Activated B cell treated with CpG ODN at 0.5 μM for 24 hours (primary cell): ENCODE measurements around the gene MYL9. TPM values are rescaled to one million over a fixed set of nuclear protein-coding genes. Genes with fewer than 3 reads are reported as not detected.

Source experiments
- ATAC-seq: fragments of 200-7000 bp; cut with Tn5 transposase; one replicate; pipeline ENCODE4 v1.10.0; 2021; ENCODE audit warnings: low read depth, mild to moderate bottlenecking, moderate library complexity
- CTCF ChIA-PET: fragments of 350-600 bp; sonication (Branson Sonifier 250); formaldehyde crosslinking; loops from one replicate; lab custom pipeline; 2021; ENCODE audit warnings: antibody characterized with exemption; lab: Charles Lee
- POLR2A ChIA-PET: fragments of 350-600 bp; sonication (Branson Sonifier 250); formaldehyde crosslinking; loops from one replicate; lab custom pipeline; 2021; ENCODE audit warnings: antibody characterized with exemption; lab: Charles Lee
- DNase-seq: peaks from one replicate; pipeline ENCODE4 v3.0.0; 2022
- H3K27ac Mint-ChIP-seq: one replicate; pipeline ENCODE4 v1.8.0; 2020; ENCODE audit warnings: mixed read lengths
- H3K27me3 Mint-ChIP-seq: one replicate; pipeline ENCODE4 v1.8.0; 2021; ENCODE audit warnings: mixed read lengths
- H3K36me3 Mint-ChIP-seq: one replicate; pipeline ENCODE4 v1.8.0; 2021; ENCODE audit warnings: low read depth, mixed read lengths
- H3K4me1 Mint-ChIP-seq: one replicate; pipeline ENCODE4 v1.8.0; 2021; ENCODE audit warnings: mixed read lengths
- H3K4me3 Mint-ChIP-seq: one replicate; pipeline ENCODE4 v1.8.0; 2020; ENCODE audit warnings: mild to moderate bottlenecking, mixed read lengths
- H3K9me3 Mint-ChIP-seq: one replicate; pipeline ENCODE4 v1.8.0; 2020; ENCODE audit warnings: mixed read lengths
- intact Hi-C: fragments of 100-400 bp; cut with micrococcal nuclease; formaldehyde crosslinking; loops from one replicate; pipeline ENCODE4 v1.15.1; 2024
- total RNA-seq: library from RNA; stranded (reverse); gene quantifications from 2 replicates; pipeline ENCODE4 v1.2.3, GENCODE V29; 2022
- TF ChIP-seq, protein P1 (sequence below): fragments of 200-600 bp; IDR thresholded peaks from one replicate; pipeline ENCODE4 v1.8.0; 2022; ENCODE audit warnings: antibody characterized with exemption, mild to moderate bottlenecking

MYL9 gene
- total RNA-seq, 1 donor from 2014 or later: 5.4 TPM

DNA sequence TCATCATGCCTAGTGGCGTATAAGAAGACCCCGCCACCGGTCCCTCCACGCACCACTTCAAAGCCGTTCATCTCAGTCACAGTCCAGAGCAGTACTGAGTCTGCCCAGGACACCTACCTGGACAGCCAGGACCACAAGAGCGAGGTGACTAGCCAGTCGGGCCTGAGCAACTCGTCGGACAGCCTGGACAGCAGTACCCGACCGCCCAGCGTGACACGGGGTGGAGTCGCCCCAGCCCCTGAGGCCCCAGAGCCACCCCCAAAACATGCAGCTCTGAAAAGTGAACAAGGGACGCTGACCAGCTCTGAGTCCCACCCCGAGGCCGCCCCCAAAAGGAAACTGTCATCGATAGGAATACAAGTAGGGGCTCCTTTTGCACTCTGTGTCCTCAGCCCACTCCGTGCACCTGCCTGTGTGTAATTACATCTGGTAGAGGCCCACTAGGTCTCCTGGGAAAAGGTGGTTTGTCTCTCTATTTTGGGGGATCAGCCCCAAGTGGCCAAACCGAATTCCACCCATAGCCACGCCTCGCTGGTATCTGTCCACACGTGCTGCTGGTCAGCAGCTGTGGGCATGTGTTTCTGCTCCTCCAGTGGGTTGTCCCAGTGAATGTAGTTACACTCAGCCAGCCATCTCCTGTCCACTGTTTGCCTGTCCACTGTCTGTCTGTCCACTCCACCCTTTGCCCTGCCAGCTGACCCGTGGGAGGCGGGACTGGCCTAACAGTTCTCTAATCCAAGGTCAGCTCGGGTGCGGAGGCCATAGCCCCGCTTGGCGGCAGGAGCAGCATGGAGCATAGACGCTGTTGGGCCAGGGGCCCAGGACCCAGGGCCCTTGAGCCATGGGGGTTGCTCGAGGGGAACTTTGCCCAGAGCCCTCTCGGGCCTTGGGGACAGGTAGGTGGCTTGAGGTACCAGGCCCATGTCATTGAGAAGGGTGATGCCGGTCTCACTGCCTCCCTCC lies 44.3 kb upstream of the MYL9 start:
- TF ChIP-seq, protein P1, sequence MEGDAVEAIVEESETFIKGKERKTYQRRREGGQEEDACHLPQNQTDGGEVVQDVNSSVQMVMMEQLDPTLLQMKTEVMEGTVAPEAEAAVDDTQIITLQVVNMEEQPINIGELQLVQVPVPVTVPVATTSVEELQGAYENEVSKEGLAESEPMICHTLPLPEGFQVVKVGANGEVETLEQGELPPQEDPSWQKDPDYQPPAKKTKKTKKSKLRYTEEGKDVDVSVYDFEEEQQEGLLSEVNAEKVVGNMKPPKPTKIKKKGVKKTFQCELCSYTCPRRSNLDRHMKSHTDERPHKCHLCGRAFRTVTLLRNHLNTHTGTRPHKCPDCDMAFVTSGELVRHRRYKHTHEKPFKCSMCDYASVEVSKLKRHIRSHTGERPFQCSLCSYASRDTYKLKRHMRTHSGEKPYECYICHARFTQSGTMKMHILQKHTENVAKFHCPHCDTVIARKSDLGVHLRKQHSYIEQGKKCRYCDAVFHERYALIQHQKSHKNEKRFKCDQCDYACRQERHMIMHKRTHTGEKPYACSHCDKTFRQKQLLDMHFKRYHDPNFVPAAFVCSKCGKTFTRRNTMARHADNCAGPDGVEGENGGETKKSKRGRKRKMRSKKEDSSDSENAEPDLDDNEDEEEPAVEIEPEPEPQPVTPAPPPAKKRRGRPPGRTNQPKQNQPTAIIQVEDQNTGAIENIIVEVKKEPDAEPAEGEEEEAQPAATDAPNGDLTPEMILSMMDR: no peak
- peaks cover 63% of the 10 kb centered on the region for H3K36me3 Mint-ChIP-seq
- H3K4me3 Mint-ChIP-seq: no peak overlapping the region
- H3K27ac Mint-ChIP-seq: no peak overlapping the region
- H3K27me3 Mint-ChIP-seq: no peaks in the 10 kb centered on the region
- H3K4me1 Mint-ChIP-seq: peaks cover 16% of the 10 kb centered on the region
- no peak for ATAC-seq
- DNase-seq: no peak
- H3K9me3 Mint-ChIP-seq: no peaks in the 10 kb centered on the region
- ChIA-PET CTCF (no interaction called here), POLR2A (interaction anchor here (1.0 kb wide), 1 partner anchor 108 kb away, joined by 4 read pairs; the partner anchor contains the start of gene RAB5IF)
- intact Hi-C loops: no loop called here

DNA sequence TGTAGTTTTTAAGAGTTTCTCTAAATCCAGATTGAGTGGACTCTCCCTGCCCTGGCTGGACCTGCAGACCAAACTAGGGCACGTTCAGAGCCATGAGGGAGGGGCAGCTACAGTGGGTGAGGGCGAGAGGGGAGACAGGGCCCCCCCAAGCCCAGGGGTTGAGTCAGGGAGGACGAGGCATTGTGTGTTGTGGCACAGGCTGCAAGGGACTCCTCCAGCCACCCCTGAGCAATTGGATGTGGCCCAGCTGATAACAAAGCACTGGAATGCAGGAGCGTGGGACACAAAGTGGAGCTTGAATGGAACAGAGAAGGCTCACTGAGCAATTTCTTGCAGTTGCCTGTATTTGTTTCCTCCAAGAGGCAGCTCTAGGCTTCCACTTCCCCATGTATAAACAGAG lies 43.5 kb upstream of the MYL9 start:
- peaks cover 7% of the 10 kb centered on the region for H3K4me1 Mint-ChIP-seq
- ChIA-PET POLR2A (no interaction called here), CTCF (no interaction called here)
- H3K27ac Mint-ChIP-seq: no peak overlapping the region
- no peaks in the 10 kb centered on the region for H3K9me3 Mint-ChIP-seq
- TF ChIP-seq, protein P1: no peak
- peaks cover 68% of the 10 kb centered on the region for H3K36me3 Mint-ChIP-seq
- no peak for DNase-seq
- no peaks in the 10 kb centered on the region for H3K27me3 Mint-ChIP-seq
- ATAC-seq: no peak
- intact Hi-C loops: no loop called here
- H3K4me3 Mint-ChIP-seq: no peak overlapping the region

DNA sequence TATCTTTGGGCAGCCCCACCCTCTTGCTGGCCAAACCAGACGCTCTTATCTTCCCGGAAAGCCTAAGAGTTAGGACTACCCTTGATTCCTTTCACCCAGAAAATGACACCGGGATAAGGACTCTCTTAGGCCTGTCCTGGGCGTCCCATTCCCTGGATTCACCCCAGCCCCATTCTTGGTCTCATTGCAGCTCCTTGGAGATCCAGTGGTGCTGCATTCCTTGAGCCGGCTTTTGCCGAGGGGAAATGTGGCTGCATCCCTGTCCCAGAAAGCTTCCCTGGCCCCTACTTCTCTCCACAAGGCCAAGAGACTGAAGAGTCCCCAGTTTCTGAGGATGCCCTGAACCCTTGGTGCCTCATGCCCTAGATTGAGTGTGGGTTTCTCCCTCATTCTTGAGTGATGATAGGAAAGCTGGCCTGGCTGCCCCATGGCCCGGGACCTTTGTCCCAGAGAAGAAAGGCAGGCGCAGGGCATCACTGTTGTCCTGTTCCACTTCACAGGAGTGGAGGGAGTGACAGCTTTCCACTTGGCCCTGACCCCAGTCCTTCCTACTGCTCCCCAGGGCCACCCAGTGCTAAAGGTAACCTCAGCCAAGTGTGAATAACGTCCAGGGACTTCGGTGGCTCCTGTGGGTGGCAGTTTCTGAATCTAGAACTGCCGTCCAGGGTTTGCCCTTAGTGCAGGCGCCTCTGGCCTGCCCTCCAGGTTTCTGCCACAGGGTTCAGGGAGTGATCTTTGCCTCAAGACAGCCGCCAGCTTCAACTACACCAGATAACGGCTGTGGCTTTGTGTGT lies 42.7 kb upstream of the MYL9 start:
- POLR2A ChIA-PET: no interaction called here
- intact Hi-C loops: no loop called here
- CTCF ChIA-PET: no interaction called here

DNA sequence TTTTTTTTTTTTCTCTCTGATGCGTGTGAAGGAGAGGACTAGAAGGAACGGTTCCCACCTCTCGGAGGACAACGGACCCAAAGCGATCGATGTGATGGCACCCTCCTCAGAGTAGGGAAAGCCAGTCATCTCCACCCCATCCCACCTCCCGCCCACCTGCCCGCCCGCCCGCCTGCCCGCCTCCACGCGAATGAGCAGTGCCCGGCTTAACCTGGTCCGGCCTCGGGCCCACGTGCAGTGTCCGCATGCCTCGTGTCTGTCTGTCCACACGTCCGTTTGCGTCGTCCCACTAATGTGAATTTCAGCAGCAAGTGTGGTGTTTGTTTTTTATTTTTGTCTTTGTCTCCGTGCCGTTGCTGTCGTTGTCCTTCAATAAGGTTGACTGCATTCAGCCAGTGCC lies 42.1 kb upstream of the MYL9 start:
- H3K9me3 Mint-ChIP-seq: no peaks in the 10 kb centered on the region
- no peak overlapping the region for H3K27ac Mint-ChIP-seq
- intact Hi-C loops: no loop called here
- H3K27me3 Mint-ChIP-seq: no peaks in the 10 kb centered on the region
- DNase-seq (no peak), ATAC-seq (no peak)
- peaks cover 3% of the 10 kb centered on the region for H3K4me1 Mint-ChIP-seq
- H3K36me3 Mint-ChIP-seq: peaks cover 72% of the 10 kb centered on the region
- TF ChIP-seq, protein P1: no peak
- H3K4me3 Mint-ChIP-seq: no peak overlapping the region
- POLR2A ChIA-PET: no interaction called here
- CTCF ChIA-PET: no interaction called here

More for the DNA sequence above, 42.7 kb upstream of the MYL9 start:
- ATAC-seq: no peak
- TF ChIP-seq, protein P1: no peak
- Mint-ChIP-seq H3K4me3 (no peak overlapping the region), H3K9me3 (no peaks in the 10 kb centered on the region), H3K4me1 (peaks cover 3% of the 10 kb centered on the region), H3K27me3 (no peaks in the 10 kb centered on the region), H3K36me3 (peaks cover 70% of the 10 kb centered on the region), H3K27ac (no peak overlapping the region)
- no peak for DNase-seq
